ENCODE data around the gene ZFP92. TPM values are rescaled to one million over a fixed set of nuclear protein-coding genes. Genes with fewer than 3 reads are reported as not detected.
"Not testable (repeated sequence)": the region's sequence is repeated elsewhere in the genome, so short reads cannot be mapped to it uniquely, and the experiment has no call there.

The ZFP92 gene
- total RNA-seq, 2 donors from 2014 or later = 0.23 to 3.4 TPM

DNA sequence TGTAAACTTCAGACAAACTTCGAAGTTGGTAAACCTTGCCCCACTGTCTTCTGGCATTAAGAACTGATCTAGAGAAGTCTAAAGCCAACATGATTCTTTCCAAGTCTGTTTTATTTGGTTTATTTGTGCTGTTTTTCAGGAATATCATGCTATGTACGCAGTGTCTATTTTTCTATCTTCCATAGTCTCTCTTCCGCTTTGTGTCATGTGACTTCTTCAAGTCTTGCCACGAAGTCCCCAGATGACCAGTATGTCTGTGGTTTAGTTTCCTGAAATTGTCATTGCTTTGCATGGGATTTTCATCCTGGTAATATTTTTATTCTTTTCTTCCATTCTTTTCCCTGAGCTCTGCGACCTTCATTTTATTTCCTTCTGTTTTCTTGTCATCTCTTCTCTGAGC, 25.2 kb upstream of the ZFP92 start:
- Histone ChIP-seq H3K27ac (no peak overlapping the region), H3K27me3 (replicated peaks; ENCODE audit: insufficient read depth) (no peaks in the 10 kb centered on the region), H3K4me3 (no peak overlapping the region), H3K4me1 (replicated peaks) (no peaks in the 10 kb centered on the region), H3K36me3 (no peaks in the 10 kb centered on the region), H3K9me3 (no peaks in the 10 kb centered on the region)
- DNase-seq (ENCODE audit: low spot score) = no peak
- no peak for TF ChIP-seq CTCF (IDR thresholded peaks at IDR 0.05)
- no peak for TF ChIP-seq POLR2A (IDR thresholded peaks at IDR 0.05)
- no peak for TF ChIP-seq POLR2AphosphoS5 (IDR thresholded peaks at IDR 0.05)
- WGBS = 62% methylated on average over 5 of the region's 5 CpGs
- intact Hi-C loops (cut with DNase I) = no loop called here

GRCh38 chrX:153387345-153387744, 23.9 kb upstream of the ZFP92 start:
- H3K27me3 ChIP-seq (replicated peaks; ENCODE audit: insufficient read depth) = no peaks in the 10 kb centered on the region
- H3K36me3 ChIP-seq = no peaks in the 10 kb centered on the region
- no peak overlapping the region for H3K4me3 ChIP-seq
- H3K4me1 ChIP-seq (replicated peaks) = no peaks in the 10 kb centered on the region
- no peak for DNase-seq (ENCODE audit: low spot score)
- intact Hi-C loops (cut with DNase I) = no loop called here
- no peak for TF ChIP-seq POLR2A (IDR thresholded peaks at IDR 0.05)
- no peak for TF ChIP-seq POLR2AphosphoS5 (IDR thresholded peaks at IDR 0.05)
- no peak for TF ChIP-seq CTCF (IDR thresholded peaks at IDR 0.05)
- H3K9me3 ChIP-seq = no peaks in the 10 kb centered on the region
- 77% methylated on average over 5 of the region's 5 CpGs for WGBS
- no peak overlapping the region for H3K27ac ChIP-seq

- H3K9me3 ChIP-seq = no peaks in the 10 kb centered on the region
- no peak overlapping the region for H3K4me3 ChIP-seq
- intact Hi-C loops (cut with DNase I) = no loop called here
- TF ChIP-seq POLR2AphosphoS5 (IDR thresholded peaks at IDR 0.05) = no peak
- no peak for TF ChIP-seq CTCF (IDR thresholded peaks at IDR 0.05)
- TF ChIP-seq POLR2A (IDR thresholded peaks at IDR 0.05) = no peak
- DNase-seq (ENCODE audit: low spot score) = no peak
- 86% methylated on average over 3 of the region's 10 CpGs for WGBS
- H3K27me3 ChIP-seq (replicated peaks; ENCODE audit: insufficient read depth) = no peaks in the 10 kb centered on the region
- no peaks in the 10 kb centered on the region for H3K36me3 ChIP-seq
- no peaks in the 10 kb centered on the region for H3K4me1 ChIP-seq (replicated peaks)
- no peak overlapping the region for H3K27ac ChIP-seq
Measured at GRCh38 chrX:153387987-153388721, 23.1 kb upstream of the ZFP92 start.

GRCh38 chrX:153388722-153389459, 22.4 kb upstream of the ZFP92 start:
- 81% methylated on average over 9 of the region's 14 CpGs for WGBS

GRCh38 chrX:153389460-153389768, 21.9 kb upstream of the ZFP92 start:
- H3K4me1 ChIP-seq (replicated peaks); H3K36me3 ChIP-seq; H3K4me3 ChIP-seq; DNase-seq (ENCODE audit: low spot score); H3K27me3 ChIP-seq (replicated peaks; ENCODE audit: insufficient read depth); H3K27ac ChIP-seq; intact Hi-C loops (cut with DNase I); H3K9me3 ChIP-seq: not testable (repeated sequence)
- 91% methylated on average over 6 of the region's 6 CpGs for WGBS

More at GRCh38 chrX:153388722-153389459, 22.4 kb upstream of the ZFP92 start:
- H3K4me1 ChIP-seq (replicated peaks) = no peaks in the 10 kb centered on the region
- TF ChIP-seq POLR2A (IDR thresholded peaks at IDR 0.05) (no peak), CTCF (IDR thresholded peaks at IDR 0.05) (no peak), POLR2AphosphoS5 (IDR thresholded peaks at IDR 0.05) (no peak)
- no peak for DNase-seq (ENCODE audit: low spot score)
- no peak overlapping the region for H3K4me3 ChIP-seq
- no peak overlapping the region for H3K27ac ChIP-seq
- H3K36me3 ChIP-seq = no peaks in the 10 kb centered on the region
- intact Hi-C loops (cut with DNase I) = no loop called here
- no peaks in the 10 kb centered on the region for H3K27me3 ChIP-seq (replicated peaks; ENCODE audit: insufficient read depth)
- H3K9me3 ChIP-seq = no peaks in the 10 kb centered on the region

Measured in prostate gland (tissue), 2 donors.